DLD1 (cell line): ENCODE data around the gene CSPG4.
"Not testable (repeated sequence)": the region's sequence is repeated elsewhere in the genome, so short reads cannot be mapped to it uniquely, and the experiment has no call there.

Experiments used
- in situ Hi-C: cut with HindIII; loops from 2 replicates; pipeline ENCODE4 v1.10.0; 2017; ENCODE audit warnings: low sequenced_read_pairs

Gene CSPG4, protein sequence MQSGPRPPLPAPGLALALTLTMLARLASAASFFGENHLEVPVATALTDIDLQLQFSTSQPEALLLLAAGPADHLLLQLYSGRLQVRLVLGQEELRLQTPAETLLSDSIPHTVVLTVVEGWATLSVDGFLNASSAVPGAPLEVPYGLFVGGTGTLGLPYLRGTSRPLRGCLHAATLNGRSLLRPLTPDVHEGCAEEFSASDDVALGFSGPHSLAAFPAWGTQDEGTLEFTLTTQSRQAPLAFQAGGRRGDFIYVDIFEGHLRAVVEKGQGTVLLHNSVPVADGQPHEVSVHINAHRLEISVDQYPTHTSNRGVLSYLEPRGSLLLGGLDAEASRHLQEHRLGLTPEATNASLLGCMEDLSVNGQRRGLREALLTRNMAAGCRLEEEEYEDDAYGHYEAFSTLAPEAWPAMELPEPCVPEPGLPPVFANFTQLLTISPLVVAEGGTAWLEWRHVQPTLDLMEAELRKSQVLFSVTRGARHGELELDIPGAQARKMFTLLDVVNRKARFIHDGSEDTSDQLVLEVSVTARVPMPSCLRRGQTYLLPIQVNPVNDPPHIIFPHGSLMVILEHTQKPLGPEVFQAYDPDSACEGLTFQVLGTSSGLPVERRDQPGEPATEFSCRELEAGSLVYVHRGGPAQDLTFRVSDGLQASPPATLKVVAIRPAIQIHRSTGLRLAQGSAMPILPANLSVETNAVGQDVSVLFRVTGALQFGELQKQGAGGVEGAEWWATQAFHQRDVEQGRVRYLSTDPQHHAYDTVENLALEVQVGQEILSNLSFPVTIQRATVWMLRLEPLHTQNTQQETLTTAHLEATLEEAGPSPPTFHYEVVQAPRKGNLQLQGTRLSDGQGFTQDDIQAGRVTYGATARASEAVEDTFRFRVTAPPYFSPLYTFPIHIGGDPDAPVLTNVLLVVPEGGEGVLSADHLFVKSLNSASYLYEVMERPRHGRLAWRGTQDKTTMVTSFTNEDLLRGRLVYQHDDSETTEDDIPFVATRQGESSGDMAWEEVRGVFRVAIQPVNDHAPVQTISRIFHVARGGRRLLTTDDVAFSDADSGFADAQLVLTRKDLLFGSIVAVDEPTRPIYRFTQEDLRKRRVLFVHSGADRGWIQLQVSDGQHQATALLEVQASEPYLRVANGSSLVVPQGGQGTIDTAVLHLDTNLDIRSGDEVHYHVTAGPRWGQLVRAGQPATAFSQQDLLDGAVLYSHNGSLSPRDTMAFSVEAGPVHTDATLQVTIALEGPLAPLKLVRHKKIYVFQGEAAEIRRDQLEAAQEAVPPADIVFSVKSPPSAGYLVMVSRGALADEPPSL (N-terminal part only)

GRCh38 chr15:75712668-75713337 lies at the start of gene CSPG4:
CSPG4 (minus strand) TSS chr15:75712848; CDS start chr15:75712755, 93 bp downstream.
- in situ Hi-C loops = no loop called here

DNA sequence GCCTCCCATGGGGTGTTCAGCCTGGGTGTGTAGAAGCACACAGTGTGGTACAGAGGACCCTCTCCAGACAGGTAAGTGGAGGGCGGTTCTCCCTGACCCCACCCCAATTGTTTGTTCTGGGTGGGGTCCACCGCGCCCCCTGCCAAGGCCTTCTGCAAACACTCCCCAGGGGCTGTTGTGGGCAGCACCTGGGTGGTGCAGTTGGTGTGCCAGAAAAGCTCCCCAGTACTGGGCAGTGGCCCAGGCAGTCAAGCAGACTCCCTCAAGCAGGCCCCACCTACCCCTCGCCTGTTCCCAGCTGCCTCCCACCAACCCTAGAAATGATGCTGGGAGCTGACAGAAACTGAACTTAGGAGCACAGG lies 49.7 kb upstream of the CSPG4 start:
- in situ Hi-C loops = not testable (repeated sequence)

DNA sequence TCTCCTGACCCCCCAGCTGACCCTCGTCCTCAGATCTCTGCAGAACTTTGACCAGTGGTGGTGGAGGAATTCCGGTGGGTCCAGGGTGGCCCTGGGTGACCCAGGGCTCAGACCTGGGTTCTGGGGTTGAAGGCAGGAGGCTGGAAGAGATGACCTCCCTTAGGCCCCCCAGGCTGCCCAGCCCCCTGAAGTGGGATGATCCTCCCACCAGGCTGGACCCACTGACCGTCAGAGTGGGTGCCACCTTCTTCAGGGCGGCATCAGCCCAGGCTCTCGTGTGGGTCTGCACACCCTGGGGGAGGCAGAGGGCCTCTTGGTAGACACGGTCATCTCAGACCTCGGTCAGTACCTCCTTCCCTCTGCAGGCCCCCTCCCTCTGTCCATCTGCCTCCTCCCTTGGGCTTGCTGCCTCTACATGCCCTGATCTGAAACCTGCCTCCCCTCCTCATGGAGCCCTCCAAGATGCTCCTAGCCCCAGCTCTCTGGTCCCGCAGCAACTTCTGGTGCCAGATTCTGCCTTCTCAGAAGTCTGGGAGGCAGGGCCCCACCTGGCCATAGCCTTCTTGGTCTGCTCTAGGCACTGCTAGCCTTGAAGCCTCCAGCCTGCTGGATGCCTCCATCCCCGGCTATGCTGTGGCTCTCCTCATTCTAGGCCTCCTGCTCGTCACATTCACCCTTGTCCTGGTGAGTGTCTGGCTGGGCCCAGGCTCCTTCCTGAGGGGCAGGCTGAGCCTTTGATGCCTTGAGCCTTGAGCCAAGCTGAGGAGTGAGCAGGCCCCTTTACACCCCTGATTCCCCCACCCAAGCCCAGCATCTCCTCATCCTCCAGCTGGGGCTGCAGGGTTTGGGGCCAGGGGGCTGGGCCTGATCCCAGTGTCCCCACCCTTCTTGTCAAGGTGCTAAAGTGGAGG lies 49.1 kb upstream of the CSPG4 start:
- in situ Hi-C loops = no loop called here

GRCh38 chr15:75760704-75761435 lies 48.2 kb upstream of the CSPG4 start:
- in situ Hi-C loops = no loop called here

DNA sequence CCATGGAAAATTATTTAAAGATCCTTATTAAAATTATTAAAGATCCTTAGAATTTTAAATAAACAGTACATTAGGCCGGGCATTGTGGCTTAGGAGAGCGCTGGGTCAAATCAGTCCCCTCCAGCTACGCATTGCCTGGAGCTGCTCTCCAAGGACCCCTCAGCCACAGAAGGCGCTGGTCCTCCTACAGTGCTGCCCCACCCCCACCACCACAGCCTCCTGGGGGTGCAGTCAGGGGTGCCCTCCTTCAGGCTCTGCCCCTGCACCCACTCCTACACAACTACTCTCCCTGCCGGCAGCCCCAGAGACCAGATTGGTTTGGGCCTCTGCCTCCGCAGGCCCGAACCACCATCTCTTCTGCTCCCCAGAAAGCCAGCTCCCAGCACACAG lies 47.5 kb upstream of the CSPG4 start:
- in situ Hi-C loops = not testable (repeated sequence)

DNA sequence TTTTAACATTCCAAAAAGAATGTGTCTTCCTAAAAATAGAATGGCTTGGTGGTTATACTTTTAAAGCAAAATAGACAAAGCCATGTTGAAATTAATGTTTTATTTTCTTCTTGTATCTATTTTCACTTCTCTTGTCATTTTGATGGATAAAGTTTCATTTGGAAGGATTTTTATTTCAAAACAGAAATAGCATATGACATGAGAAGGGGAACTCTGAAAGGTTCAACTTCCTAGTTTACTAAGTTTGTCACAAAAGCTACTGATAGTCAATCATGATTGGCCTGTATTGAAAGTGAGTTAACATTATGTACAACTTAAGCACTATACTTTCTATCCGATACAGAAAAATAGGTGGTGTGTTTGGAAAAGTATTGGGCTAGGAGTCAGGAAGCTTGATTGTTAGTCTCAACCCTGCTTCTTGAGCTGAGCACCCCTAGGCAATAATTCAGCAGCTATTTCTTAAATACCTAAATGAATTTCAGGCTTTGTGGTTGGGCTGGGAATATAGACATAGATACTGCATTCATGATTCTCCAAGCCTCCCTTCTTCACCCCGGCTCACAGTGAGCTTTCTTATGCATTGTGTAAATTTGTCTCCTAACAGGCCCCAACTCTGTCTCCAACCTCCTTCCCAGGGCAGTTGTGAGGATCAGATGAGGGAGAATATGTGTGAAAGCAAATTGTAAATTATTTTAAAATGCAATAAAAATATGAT lies 46.9 kb upstream of the CSPG4 start:
- in situ Hi-C loops = no loop called here

DNA sequence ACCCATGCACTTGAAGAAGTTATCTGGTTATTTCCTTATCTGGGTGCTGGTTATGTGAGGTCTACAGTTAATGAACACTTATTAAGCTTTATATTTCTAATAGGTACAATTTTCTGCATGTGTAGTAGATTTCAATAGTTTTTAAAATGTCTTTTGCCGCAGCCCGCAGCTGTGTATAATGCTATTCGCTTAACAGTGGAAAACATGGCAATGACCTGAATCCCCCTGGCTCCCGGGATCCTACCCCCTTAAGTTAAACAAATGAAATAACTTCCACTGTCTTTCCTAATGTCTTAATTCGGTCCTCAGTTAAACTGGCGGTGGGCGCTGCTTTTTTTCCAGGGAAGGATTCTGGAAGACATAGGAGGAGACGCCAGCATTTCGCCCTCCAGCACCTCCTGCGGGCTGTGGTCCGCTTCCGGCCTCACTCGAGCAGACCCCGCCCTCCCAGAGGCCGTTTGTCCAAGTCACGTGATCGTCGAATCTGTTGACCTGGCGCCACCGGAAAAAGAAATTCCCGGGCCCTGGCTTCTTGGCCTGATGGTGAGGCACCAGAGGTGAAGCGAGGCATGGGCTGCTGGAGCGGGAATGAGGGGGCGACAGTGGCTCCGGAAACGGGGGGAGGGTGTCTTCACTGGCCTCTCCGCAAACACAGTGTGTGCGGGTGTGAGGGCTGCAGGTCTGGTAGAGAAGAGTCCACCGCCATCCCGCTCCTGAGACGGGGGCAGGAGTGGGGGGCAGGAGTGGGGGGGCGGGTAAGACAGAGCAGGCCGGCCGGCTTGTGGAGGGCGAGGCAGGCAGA lies 45.6 kb upstream of the CSPG4 start:
- in situ Hi-C loops = no loop called here

- in situ Hi-C loops = not testable (repeated sequence)
Measured at GRCh38 chr15:75754871-75755270, 42.2 kb upstream of the CSPG4 start.

- in situ Hi-C loops = no loop called here
Measured at GRCh38 chr15:75753145-75753544, 40.5 kb upstream of the CSPG4 start.

- in situ Hi-C loops = no loop called here
Measured at GRCh38 chr15:75751891-75752290, 39.2 kb upstream of the CSPG4 start.

DNA sequence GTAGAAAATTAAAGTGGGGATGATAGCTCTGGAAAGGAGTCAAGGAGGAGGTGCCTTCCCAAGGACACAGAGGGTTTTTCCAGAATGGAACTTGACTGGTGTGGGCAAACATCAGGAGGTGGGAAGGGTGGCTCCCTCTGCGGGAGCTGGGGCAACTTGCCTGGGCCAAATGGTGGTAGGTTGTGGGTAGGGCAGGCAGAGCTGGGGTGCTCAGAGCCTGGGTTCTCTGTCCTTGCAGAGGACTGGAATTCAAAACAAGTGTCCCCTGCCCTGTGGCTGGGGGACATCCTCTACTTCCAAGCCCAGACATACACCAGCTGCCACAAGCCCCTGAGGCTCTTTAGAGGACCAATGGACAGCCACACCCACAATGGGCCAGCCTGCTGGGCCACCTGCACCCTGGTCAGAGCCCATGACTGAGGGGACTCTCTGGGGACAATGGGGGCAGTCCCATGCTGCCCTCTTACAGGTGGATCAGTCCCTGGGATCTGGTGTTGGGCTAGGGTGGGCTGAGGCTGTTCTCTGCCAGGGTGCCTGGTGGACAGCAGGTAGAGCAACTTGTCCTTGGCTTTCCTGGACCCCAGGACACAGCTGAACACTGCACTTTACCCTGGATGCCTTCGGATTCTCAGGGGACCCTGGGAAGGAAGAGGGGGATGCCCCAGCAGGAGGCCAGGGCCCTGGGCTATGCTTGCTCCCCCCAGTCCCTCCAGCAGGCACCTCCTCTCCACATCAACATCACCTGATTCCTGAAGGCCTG lies 38.6 kb upstream of the CSPG4 start:
- in situ Hi-C loops = no loop called here

DNA sequence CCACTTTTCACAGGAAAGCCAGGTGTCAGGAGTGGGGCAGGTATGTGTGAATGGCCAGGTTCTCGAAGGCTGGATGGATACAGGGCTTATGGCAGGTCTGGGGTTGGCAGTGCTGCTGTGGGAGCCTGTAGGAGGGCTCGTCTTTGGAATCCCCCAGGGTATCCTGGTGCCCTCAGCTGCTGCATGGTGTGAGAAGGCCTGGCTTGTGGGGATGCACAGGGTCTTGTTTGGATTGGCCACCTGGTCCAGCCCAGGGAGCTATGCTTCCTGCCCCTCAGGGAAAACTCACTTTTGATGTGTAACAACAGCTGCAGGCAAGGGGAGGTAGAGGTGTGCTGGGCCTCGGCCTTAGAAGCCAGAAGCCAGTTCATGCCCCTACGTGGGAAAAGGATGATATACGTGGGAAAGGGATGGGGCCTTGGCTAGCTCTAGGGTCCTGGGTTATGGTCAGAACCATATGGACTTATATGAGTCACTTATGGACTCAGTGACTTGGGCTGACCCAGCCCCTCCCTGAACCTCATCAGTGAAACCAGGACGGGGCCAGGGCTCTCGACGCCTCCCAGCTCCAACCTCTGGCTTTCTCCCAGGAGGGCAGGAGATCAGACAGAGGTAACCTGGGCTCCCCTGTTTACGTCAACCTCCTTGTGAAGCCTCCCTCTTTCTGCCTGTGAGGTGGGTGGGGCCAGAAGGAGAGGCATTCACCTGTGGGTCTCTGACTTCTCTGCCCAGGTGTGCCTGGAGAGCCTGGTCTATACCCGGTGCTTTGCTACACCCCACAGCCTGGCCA lies 37.8 kb upstream of the CSPG4 start:
- in situ Hi-C loops = no loop called here

DNA sequence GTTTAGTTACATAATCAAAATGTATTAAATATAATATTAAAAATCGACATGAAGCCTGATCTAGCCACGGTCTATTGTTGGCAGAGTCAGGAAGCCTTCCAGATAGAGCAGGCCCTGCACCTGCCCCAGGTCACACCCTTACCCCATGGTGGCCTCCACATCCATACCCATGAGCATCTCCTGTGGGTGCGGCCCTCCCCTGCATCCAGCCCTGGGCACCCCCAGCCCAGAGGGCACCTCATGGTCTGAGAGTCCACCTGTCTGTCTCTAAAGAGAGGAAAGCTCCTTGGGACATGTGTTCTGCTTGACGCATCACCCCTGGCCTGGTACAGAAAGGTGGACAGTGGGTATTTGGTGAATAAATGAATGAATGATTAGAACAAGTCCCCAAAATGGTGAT lies 37.2 kb upstream of the CSPG4 start:
- in situ Hi-C loops = no loop called here

- in situ Hi-C loops = not testable (repeated sequence)
Measured at GRCh38 chr15:75748882-75749281, 36.2 kb upstream of the CSPG4 start.

- in situ Hi-C loops = not testable (repeated sequence)
Measured at GRCh38 chr15:75747121-75747520, 34.5 kb upstream of the CSPG4 start.

GRCh38 chr15:75745305-75745704 lies 32.7 kb upstream of the CSPG4 start:
- in situ Hi-C loops = no loop called here
